HG03066 (cell line): ENCODE results near the gene AMIGO1.

ENCODE experiments used
- ATAC-seq: cut with Tn5 transposase; IDR thresholded peaks from one replicate; pipeline ENCODE4 v1.9.1; 2021; ENCODE audit warnings: low read depth; ENCODE audit not compliant: unreplicated experiment

Gene AMIGO1

GRCh38 chr1:109503935-109504334, 5.6 kb downstream of the AMIGO1 start:
- no peak for ATAC-seq

GRCh38 chr1:109502364-109502851, 7.1 kb downstream of the AMIGO1 start:
- ATAC-seq: no peak

DNA sequence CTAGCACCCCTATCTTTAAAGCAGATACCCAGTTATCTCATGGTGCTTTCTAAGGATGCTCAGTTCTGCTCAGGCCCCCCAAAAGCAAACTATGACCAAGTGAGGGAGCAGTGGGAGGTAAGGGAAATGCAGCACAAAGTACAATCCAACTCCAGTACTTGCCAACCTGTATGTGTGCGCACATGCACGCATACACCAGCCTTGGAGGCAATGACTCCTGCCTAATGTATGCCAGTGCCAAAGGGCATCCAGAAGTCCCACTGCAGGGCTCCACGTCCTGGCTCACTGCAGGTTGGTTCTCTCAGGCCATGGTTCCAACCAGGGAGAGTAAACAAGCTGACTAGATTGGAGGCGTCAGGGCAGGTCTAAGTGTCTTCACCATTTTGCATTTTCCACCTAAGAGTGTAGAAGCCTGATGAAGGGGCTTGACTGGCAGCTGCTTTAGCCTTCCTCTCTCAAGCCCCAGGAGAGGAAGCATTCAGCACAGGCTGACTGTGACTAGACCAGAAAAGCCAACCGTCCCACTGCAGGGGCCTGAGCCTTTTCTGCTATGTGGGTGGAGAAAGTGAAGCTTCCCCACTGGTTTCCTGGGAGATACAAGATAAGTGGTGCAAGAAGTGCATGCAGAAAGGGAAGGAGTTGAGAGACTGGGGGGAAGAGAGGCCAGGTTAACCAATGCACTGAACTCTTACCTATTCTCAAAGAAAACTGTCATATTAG, 7.7 kb downstream of the AMIGO1 start:
- ATAC-seq: no peak

- no peak for ATAC-seq
Observed at GRCh38 chr1:109500941-109501381, 8.6 kb downstream of the AMIGO1 start.

DNA sequence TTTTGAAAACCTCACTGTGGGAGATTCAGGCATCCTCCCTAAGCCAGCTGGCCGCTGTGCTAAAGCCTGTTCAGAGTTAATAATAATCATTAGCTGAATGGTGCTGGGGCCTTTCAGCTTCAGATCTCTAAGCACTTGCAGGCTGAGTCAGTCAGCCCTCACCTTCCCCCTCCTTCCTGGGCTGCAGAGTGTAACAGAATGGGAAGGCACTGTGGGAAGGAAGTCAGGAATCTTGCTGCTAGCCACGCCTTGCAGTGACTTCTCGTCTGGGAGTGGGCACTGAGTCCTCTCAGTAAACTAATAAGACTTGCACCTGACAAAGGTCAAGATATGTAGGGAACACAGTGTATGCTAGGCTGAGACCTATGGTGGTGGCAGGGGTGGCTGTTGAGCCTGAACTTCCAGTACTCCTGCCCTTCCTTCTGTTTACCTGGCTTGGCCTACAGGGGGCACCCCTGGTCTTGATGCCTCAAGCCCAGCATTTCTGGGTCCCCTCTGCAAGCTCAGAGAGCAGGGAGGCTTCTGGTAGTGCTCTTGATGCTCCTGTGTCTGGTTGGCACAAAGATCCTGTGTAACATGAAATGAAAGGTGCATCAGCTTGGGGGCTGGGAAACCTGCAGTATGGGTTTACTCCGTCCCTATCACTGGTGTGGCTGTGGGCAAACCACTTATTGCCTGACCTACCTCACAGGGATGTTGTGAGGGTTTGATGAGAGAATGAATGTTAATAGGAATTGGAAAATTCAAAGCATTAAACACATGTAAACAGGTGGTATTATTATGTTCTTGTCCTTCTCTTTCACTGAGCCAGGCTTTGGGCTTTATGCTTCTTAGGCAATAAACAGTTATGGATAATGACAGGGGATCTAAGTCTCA, 9.6 kb downstream of the AMIGO1 start:
- ATAC-seq: no peak

DNA sequence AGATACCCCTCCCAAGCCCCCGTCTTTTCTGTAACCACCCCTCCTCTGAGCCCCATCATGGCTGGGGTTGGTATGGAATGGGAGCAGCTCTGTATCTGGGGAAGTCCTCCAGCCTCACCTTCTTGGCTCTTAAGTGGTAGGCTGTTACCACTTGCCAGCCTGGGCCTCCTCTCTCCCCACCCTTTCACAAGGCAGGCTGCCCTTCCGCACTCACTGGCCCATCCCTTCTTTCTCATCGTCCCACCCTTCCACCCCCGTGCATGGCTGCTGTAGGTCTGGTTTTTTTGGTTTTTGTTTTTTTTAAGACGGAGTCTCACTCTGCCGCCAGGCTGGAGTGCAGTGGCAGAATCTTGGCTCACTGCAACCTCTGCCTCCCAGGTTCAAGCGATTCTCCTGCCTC, 10.4 kb downstream of the AMIGO1 start:
- no peak for ATAC-seq

DNA sequence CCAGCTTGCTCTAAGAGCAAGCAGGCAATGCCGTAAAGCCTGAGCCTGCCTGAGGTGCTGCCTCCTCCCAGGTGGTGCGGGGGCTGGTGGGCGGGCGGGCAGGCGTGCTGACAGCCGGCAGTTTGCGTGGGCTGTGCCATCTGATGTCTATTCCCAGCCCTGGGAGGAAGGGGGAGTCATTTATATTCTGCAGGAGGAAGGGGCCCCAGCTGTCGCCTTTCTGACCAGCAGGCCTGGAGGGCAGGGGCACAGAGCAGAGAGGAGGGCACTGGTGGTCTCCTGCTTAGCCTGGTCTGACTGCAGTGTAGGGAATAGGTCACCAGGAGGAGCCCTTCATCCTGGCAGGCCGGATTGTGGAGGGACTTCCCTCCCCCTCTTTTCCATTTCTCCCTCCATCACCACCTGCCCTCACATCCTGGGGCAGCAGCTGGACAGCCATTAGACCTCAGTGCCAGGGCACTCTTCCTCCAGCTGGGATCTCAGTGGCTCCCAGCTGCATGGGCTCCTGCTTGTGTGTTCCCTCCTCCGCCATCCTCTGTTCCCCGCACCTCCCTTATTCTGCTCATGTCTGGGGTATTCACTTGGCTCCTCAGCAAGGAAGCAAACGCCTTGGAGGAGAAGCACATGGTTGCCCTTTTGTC, 11.2 kb downstream of the AMIGO1 start:
- no peak for ATAC-seq

DNA sequence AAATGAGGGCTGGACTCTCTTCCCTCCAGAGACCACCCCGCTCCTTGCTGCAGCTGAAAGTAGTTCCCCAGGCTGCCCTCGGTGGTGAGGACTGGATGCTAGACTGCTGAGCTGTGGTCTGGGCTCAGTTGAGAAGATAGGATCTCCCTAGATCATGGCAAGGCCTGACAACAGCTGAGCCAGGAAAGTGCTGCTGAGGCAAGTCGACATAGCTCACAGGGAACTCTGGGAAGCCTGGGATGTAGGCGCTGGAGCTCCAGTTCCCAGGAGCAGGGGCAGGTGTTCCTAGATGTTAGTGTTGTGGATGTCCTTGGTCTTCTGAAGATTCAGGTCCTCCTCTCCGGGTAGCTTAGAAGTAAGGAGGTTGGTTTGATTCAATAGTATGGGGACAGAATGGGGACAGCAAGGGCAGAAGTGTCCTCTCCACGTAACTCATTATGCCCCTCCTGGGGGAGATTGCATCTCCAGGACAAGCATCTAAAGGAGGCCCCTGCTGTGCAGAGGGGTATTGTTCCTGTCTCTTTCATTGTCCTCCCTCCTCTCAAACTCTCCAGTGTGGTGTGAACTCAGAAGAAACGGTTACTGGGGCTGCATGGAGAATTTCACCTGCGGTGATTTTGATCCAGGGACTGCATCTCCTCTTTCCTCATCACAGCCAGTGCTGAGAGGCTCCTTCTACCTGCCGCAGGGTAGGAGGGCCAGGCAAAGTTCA, 11.9 kb downstream of the AMIGO1 start:
- no peak for ATAC-seq

DNA sequence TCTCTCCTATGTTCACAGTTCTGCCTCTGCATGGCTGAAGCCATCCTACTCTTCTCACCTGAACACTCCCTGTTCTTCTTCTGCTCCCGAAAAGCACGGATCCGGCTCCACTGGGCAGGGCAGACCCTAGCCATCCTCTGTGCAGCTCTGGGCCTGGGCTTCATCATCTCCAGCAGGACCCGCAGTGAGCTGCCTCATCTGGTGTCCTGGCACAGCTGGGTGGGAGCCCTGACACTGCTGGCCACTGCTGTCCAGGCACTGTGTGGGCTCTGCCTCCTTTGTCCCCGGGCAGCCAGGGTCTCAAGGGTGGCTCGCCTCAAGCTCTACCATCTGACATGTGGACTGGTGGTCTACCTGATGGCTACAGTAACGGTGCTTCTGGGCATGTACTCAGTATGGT, 13.8 kb downstream of the AMIGO1 start:
- ATAC-seq: no peak

- peak; percentile 87 for ATAC-seq
Observed at GRCh38 chr1:109493805-109494539, 15.6 kb downstream of the AMIGO1 start, which contains the start of gene CYB561D1. CYB561D1 (plus strand) TSS chr1:109494094; CDS start chr1:109494140, 46 bp downstream.

DNA sequence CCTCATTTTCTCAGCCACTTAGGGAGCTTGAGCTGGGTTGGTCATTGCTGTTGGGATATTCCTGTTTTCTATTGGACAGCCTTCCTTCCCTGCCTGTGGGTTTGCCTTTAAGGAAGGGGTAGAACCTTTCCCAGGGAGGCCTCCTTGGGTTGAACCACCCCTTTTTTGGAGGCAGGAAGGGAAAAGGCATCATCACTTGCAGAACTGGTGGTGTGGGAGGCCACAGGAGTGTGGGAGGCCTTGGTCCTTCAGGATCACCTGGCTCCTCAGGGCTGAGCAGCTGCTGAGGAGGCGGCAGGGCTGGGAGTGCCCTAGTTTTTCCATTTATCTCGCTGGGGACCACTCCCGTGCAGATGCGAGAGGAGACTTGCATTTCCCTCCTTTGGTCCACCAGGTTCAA, 16.3 kb downstream of the AMIGO1 start:
- no peak for ATAC-seq

DNA sequence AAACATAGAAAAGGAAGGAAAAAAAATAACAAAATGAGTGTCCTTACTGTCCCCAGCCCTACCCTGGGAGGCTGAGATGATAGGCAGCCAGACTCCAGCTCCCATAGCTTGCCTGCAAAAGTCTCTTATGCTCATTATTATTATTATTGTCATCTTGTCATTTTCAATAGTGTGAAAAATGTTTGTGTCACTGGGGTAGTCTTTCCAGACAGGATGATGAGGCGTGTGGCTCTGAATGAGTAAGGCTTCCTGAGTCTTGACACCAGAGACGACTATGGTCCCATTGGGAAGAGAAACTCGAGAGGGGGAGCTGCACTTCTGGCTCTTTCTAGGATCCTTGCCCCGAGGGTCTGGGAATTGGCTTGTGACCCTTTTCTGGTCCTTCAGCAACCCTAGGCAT, 16.7 kb downstream of the AMIGO1 start:
- no peak for ATAC-seq

DNA sequence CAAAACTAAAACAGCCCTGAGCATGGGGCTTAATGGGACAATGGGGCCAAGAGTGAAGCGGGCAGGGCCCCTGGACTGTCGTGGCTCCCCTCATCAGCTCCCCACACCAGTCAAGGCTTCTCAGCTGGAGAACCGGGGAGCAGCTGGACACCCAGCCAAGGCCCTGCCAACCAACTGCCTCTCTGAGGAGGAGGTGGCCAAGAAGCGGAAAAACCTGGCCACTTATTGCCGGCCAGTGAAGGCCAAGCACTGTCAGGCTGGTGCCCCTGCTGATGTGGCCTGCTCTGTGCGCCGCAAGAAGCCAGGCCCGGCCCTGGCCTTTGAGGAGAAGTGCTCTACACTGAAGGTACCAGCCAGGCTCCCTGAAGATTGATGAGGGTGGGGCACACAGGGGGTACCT, 18.2 kb downstream of the AMIGO1 start:
- ATAC-seq: no peak

GRCh38 chr1:109490934-109491302, 18.6 kb downstream of the AMIGO1 start:
- ATAC-seq: no peak

DNA sequence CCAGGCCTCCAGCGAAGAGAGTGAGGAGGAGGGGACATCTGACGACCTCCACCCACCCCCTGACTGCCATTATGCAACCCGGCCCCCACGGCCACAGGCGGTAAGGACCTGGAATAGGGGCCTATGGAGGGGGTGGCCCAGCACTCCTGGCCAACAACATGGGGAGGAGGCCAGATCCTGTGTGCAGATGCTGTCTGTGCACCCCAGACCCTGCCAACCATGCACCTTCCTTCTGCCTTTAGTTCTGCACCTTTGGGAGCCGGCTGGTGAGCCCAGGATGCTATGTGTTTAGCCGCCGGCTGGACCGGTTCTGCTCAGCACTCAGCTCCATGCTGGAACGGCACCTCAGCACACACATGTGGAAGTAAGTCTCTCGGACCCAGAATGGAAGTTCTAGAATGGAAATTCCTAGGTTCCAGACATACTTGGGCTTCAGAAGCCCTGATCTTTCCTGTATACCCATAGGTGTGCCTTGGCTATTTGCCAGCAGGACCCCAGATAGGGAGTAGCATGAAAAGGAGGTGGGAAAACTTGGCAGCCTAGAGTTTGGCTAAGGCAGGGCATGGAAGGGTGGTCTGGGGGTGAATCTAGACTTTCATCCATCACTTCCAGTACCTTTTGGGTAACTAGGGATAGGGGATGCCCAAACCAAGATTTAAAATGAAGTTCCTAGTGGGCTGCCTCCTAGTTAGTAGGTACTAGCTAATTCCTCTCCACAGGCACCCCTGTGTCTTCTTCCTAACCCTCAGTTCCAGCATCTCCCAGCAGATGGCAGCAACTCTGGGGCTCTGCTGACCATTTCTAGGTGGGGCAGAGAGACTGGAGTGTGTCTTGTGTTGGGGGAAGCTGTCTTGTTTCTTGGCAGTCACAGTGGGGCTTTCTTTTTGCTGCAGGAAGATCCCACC, 19.2 kb downstream of the AMIGO1 start:
- no peak for ATAC-seq

DNA sequence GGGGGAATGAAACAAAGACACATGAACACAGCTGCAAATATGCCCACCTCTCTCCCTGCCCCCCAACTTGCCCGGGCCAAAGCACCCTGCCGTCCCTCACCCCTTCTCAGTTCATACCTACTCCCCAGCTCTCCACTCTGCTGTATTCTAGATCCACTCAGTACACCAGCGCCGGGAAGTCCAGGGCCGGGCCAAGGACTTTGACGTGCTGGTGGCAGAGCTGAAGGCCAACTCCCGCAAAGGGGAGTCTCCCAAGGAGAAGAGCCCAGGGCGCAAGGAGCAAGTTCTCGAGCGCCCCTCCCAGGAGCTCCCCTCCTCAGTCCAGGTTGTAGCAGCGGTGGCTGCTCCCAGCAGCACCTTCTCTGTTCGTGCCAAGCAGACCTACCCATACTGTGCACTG, 20.8 kb downstream of the AMIGO1 start:
- ATAC-seq: no peak

DNA sequence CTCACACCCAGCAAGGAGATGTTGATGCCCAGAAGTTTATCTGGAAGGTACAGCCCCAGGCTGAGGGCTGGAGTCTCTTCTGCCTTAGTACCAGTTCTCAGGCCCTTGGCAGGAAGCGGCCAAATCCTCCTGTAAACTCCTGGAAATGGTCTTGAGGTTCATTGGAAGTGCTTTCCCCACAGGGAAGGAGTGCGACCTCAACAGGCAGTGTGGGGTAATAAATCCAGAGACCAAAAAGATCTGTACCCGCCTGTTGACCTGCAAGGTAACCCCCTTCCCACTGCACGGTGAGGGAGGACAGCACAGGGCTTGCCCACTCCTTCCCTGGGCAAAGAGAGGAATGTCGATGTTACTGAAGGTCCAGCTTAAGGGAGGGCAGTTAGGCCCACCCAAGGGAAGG, 21.3 kb downstream of the AMIGO1 start:
- ATAC-seq: no peak

GRCh38 chr1:109487261-109487660, 22.3 kb downstream of the AMIGO1 start:
- no peak for ATAC-seq

GRCh38 chr1:109485001-109485400, 24.5 kb downstream of the AMIGO1 start:
- no peak for ATAC-seq
